IMR-90 (cell line): ENCODE results near the gene INTS11. TPM values are rescaled to one million over a fixed set of nuclear protein-coding genes. Genes with fewer than 3 reads are reported as not detected.

Source experiments
- ATAC-seq: fragments of 200-7000 bp; cut with Tn5 transposase; 2 replicates; pipeline ENCODE4 v1.9.1; 2020; ENCODE audit warnings: low read depth, mild to moderate bottlenecking, moderate library complexity
- BruUV-seq: library from RNA; stranded (reverse); fragments of 400-500 nt; replicated peaks from 2 replicates; lab custom pipeline; 2021; lab: Mats Ljungman, UMichigan
- CTCF ChIA-PET: fragments of 300-600 bp; formaldehyde crosslinking; extraction: SDS; loops from one replicate; lab custom pipeline; 2021; ENCODE audit warnings: antibody characterized with exemption; lab: Yijun Ruan, JAX
- POLR2A ChIA-PET: fragments of 300-600 bp; sonication (Branson Sonifier 250); formaldehyde crosslinking; loops from one replicate; lab custom pipeline; 2022; ENCODE audit warnings: antibody characterized with exemption; ENCODE audit not compliant: unreplicated experiment; lab: Charles Lee
- DNase-seq: peaks from one replicate; pipeline ENCODE4 v3.0.0; 2013
- H2AFZ ChIP-seq: replicated peaks from 2 replicates; pipeline ENCODE3; 2013; ENCODE audit warnings: low read length, mild to moderate bottlenecking; ENCODE audit not compliant: poor library complexity
- H2AK5ac ChIP-seq: 2 replicates; pipeline ENCODE4 v1.6.1; 2013; ENCODE audit warnings: low read depth, low read length, inconsistent platforms
- H2AK9ac ChIP-seq: replicated peaks from 2 replicates; pipeline ENCODE3; 2013; ENCODE audit warnings: mild to moderate bottlenecking, low read depth, low read length, moderate library complexity; ENCODE audit not compliant: poor library complexity
- H2BK120ac ChIP-seq: 2 replicates; pipeline ENCODE4 v1.6.1; 2013; ENCODE audit warnings: low read depth, low read length, inconsistent platforms
- H2BK15ac ChIP-seq: 3 replicates; pipeline ENCODE4 v1.6.1; 2013; ENCODE audit warnings: low read depth, low read length, inconsistent platforms
- H2BK20ac ChIP-seq: 2 replicates; pipeline ENCODE4 v1.6.1; 2013; ENCODE audit warnings: low read depth, mild to moderate bottlenecking, inconsistent platforms, low read length, moderate library complexity
- H2BK5ac ChIP-seq: 2 replicates; pipeline ENCODE4 v1.6.1; 2013; ENCODE audit warnings: mild to moderate bottlenecking, low read depth, low read length, inconsistent platforms; ENCODE audit not compliant: poor library complexity, severe bottlenecking
- H3K14ac ChIP-seq: replicated peaks from 2 replicates; pipeline ENCODE4 v1.6.1; 2013; ENCODE audit warnings: low read depth, low read length, inconsistent platforms
- H3K18ac ChIP-seq: 2 replicates; pipeline ENCODE4 v1.6.1; 2013; ENCODE audit warnings: low read depth, low read length, control low read depth
- H3K23ac ChIP-seq: 2 replicates; pipeline ENCODE4 v1.6.1; 2013; ENCODE audit warnings: low read depth, low read length, inconsistent platforms
- H3K27ac ChIP-seq: 2 replicates; pipeline ENCODE4 v1.5.1; 2013; ENCODE audit warnings: mild to moderate bottlenecking, control low read depth, low read length; ENCODE audit not compliant: insufficient read depth
- H3K27me3 ChIP-seq: 2 replicates; pipeline ENCODE4 v1.6.1; 2013; ENCODE audit warnings: low read length; ENCODE audit not compliant: control insufficient read depth, insufficient read depth
- H3K36me3 ChIP-seq: 2 replicates; pipeline ENCODE4 v1.6.1; 2013; ENCODE audit warnings: low read length, mixed read lengths; ENCODE audit not compliant: control insufficient read depth, insufficient read depth
- H3K4ac ChIP-seq: 2 replicates; pipeline ENCODE4 v1.6.1; 2013; ENCODE audit warnings: low read depth, low read length, inconsistent platforms
- H3K4me1 ChIP-seq: 2 replicates; pipeline ENCODE4 v1.6.1; 2013; ENCODE audit warnings: low read length, mixed read lengths; ENCODE audit not compliant: control insufficient read depth, insufficient read depth
- H3K4me2 ChIP-seq: 2 replicates; pipeline ENCODE4 v1.6.1; 2013; ENCODE audit warnings: low read depth, mild to moderate bottlenecking, control low read depth, low read length, moderate library complexity
- H3K4me3 ChIP-seq: 2 replicates; pipeline ENCODE4 v1.5.1; 2013; ENCODE audit warnings: low read depth, mild to moderate bottlenecking, control low read depth, low read length, moderate library complexity; ENCODE audit not compliant: insufficient read depth
- H3K56ac ChIP-seq: 2 replicates; pipeline ENCODE4 v1.6.1; 2013; ENCODE audit warnings: low read length, inconsistent platforms; ENCODE audit not compliant: insufficient read depth; ENCODE audit errors: extremely low read depth
- H3K79me1 ChIP-seq, 2 experiments: 2 replicates each; pipeline ENCODE4 v1.6.1; 2013; ENCODE audit warnings: low read length in 2 of 2, inconsistent platforms in 1 of 2, low read depth in 1 of 2
- H3K9ac ChIP-seq: 2 replicates; pipeline ENCODE4 v1.6.1; 2013; ENCODE audit warnings: low read depth, low read length, control low read depth
- H3K9me1 ChIP-seq: 2 replicates; pipeline ENCODE4 v1.6.1; 2013; ENCODE audit warnings: low read length, inconsistent platforms; ENCODE audit not compliant: insufficient read depth
- H3K9me3 ChIP-seq: 2 replicates; pipeline ENCODE4 v1.6.1; 2013; ENCODE audit warnings: low read length; ENCODE audit not compliant: control insufficient read depth, insufficient read depth
- H4K20me1 ChIP-seq: 2 replicates; pipeline ENCODE4 v1.6.1; 2013; ENCODE audit warnings: low read length, inconsistent platforms; ENCODE audit not compliant: insufficient read depth
- H4K5ac ChIP-seq: 2 replicates; pipeline ENCODE4 v1.6.1; 2013; ENCODE audit warnings: mild to moderate bottlenecking, low read depth, low read length, control low read depth
- H4K8ac ChIP-seq, 2 experiments: 2 replicates each; pipeline ENCODE4 v1.6.1; 2013; ENCODE audit warnings: low read depth in 2 of 2, low read length in 2 of 2, control low read depth in 1 of 2, inconsistent platforms in 1 of 2
- H4K91ac ChIP-seq: 2 replicates; pipeline ENCODE4 v1.6.1; 2013; ENCODE audit warnings: low read depth, low read length, inconsistent platforms; ENCODE audit not compliant: insufficient read depth
- BHLHE40 ChIP-seq: fragments of 150-350 bp; IDR thresholded peaks from 2 replicates; pipeline ENCODE4 v1.6.1; 2016; ENCODE audit warnings: mild to moderate bottlenecking, low read depth, low read length
- CEBPB ChIP-seq: IDR thresholded peaks from 2 replicates; pipeline ENCODE4 v1.6.1; 2012; ENCODE audit warnings: low read depth, low read length, improper control_type of control experiment
- FOS ChIP-seq: fragments of 150-350 bp; IDR thresholded peaks from 2 replicates; pipeline ENCODE4 v1.6.1; 2016; ENCODE audit warnings: low read depth, low read length
- MXI1 ChIP-seq: IDR thresholded peaks from 2 replicates; pipeline ENCODE4 v1.6.1; 2012; ENCODE audit warnings: low read depth, mild to moderate bottlenecking, low read length, moderate library complexity, borderline replicate concordance
- POLR2A ChIP-seq: IDR thresholded peaks from 2 replicates; pipeline ENCODE4 v1.6.1; 2012; ENCODE audit warnings: mild to moderate bottlenecking, low read depth, low read length
- RCOR1 ChIP-seq: IDR thresholded peaks from 2 replicates; pipeline ENCODE4 v1.6.1; 2012; ENCODE audit warnings: mild to moderate bottlenecking, low read length, improper control_type of control experiment; ENCODE audit not compliant: insufficient replicate concordance
- RFX5 ChIP-seq: IDR thresholded peaks from 2 replicates; pipeline ENCODE4 v1.8.0; 2012; ENCODE audit warnings: low read depth, mild to moderate bottlenecking, low read length, moderate library complexity
- SMC3 ChIP-seq: fragments of 150-350 bp; IDR thresholded peaks from 2 replicates; pipeline ENCODE4 v1.6.1; 2016; ENCODE audit warnings: low read depth, mild to moderate bottlenecking, antibody characterized with exemption, low read length, moderate library complexity
- WGBS, 2 experiments: methylation state at CpG; one replicate each; pipeline versions ENCODE4 v1.1.5 to v1.1.7; 2013; ENCODE audit warnings: missing lambda C conversion rate in 2 of 2; ENCODE audit not compliant: insufficient read length in 1 of 2; ENCODE audit errors: extremely low coverage in 2 of 2; 5-methylcytosine and 5-hydroxymethylcytosine counted together
- dilution Hi-C: fragments of 300-500 bp; cut with HindIII; formaldehyde crosslinking; loops from one replicate; pipeline ENCODE4 v1.14.3; 2018; ENCODE audit warnings: low sequenced_read_pairs; ENCODE audit not compliant: unreplicated experiment
- in situ Hi-C: fragments of 300-500 bp; cut with MboI; formaldehyde crosslinking; loops from 3 replicates; pipeline ENCODE4 v1.14.3; 2019; ENCODE audit warnings: low sequenced_read_pairs, inconsistent platforms, mixed read lengths
- intact Hi-C: fragments of 100-400 bp; cut with micrococcal nuclease; formaldehyde crosslinking; loops from 2 replicates; pipeline ENCODE4 v1.10.0; 2022
- polyA plus RNA-seq, 3 experiments: library from polyadenylated mRNA; depleted of rRNA; stranded (reverse); fragments of >200 nt; gene quantifications; 2 replicates each; pipeline ENCODE4 v1.2.3, GENCODE V29; 2012; ENCODE audit warnings: low replicate concordance in 1 of 3
- total RNA-seq: library from RNA; depleted of rRNA; stranded (reverse); fragments of >200 nt; gene quantifications from 2 replicates; pipeline ENCODE4 v1.2.3, GENCODE V29; 2012

The INTS11 gene
- total and polyA plus RNA-seq, 2 of the 4 experiments (the other 2 are of a cell fraction) = 56.1 to 123 TPM

GRCh38 chr1:1292851-1293250 lies 31.6 kb downstream of the INTS11 start:
- H2AK5ac ChIP-seq = no peak overlapping the region
- no peaks in the 10 kb centered on the region; the same call in 1 of the 2 replicates for H3K4me1 ChIP-seq
- no peak overlapping the region for H3K9ac ChIP-seq
- H3K27me3 ChIP-seq = no peaks in the 10 kb centered on the region
- no peak overlapping the region for H2BK120ac ChIP-seq
- ChIA-PET POLR2A (no interaction called here), CTCF (no interaction called here)
- dilution Hi-C loops = no loop called here
- no peak overlapping the region for H2BK15ac ChIP-seq
- H3K9me3 ChIP-seq = no peaks in the 10 kb centered on the region
- H3K14ac ChIP-seq = no peak overlapping the region
- no peak for ATAC-seq
- intact Hi-C loops = no loop called here
- no peak overlapping the region for H3K27ac ChIP-seq
- H3K4me3 ChIP-seq = no peak overlapping the region
- no peak for DNase-seq
- no peak overlapping the region for H3K23ac ChIP-seq
- peaks cover 33% of the 10 kb centered on the region for H3K36me3 ChIP-seq
- H2BK5ac ChIP-seq = no peak overlapping the region
- no peak overlapping the region for H3K56ac ChIP-seq
- no peak overlapping the region for H4K8ac ChIP-seq
- H3K79me1 ChIP-seq = no peaks in the 10 kb centered on the region
- H3K18ac ChIP-seq = no peak overlapping the region
- in situ Hi-C loops = no loop called here
- H4K5ac ChIP-seq = no peak overlapping the region
- no peak overlapping the region for H3K4me2 ChIP-seq
- peaks cover 13% of the 10 kb centered on the region for H4K20me1 ChIP-seq
- 96% methylated on average over 5 of the region's 18 CpGs; no CpG with 5 or more reads in 1 of the 2 experiments for WGBS, 2 experiments
- no TSS peak for BruUV-seq
- no peak for TF ChIP-seq RFX5
- no peak for TF ChIP-seq SMC3
- TF ChIP-seq BHLHE40 = no peak
- TF ChIP-seq RCOR1 = no peak
- no peak for TF ChIP-seq MXI1
- TF ChIP-seq FOS = no peak
- no peak for TF ChIP-seq POLR2A
- TF ChIP-seq CEBPB = no peak
- no peak overlapping the region for H4K91ac ChIP-seq
- no peak overlapping the region for H2BK20ac ChIP-seq
- no peaks in the 10 kb centered on the region for H3K9me1 ChIP-seq
- no peak overlapping the region for H2AFZ ChIP-seq
- no peak overlapping the region for H2AK9ac ChIP-seq
- no peak overlapping the region for H3K4ac ChIP-seq
